H9 (cell line): ENCODE results near the gene UNC79. TPM values are rescaled to one million over a fixed set of nuclear protein-coding genes. Genes with fewer than 3 reads are reported as not detected.
A peak's percentile ranks its signal among the peaks of the same experiment; 100 is the strongest.

Experiments used
- DNase-seq: peaks from one replicate; pipeline ENCODE4 v3.0.0-alpha.2; 2017
- H2AFZ ChIP-seq: one replicate; pipeline ENCODE4 v1.6.1; 2013; ENCODE audit warnings: mild to moderate bottlenecking, low read length, control low read depth, moderate library complexity
- H2AK5ac ChIP-seq: 2 replicates; pipeline ENCODE4 v1.6.1; 2013; ENCODE audit warnings: low read length, control low read depth, mixed read lengths; ENCODE audit not compliant: insufficient read length
- H2BK120ac ChIP-seq: one replicate; pipeline ENCODE4 v1.6.1; 2013; ENCODE audit warnings: low read depth, mild to moderate bottlenecking, low read length, control low read depth, inconsistent platforms; ENCODE audit not compliant: poor library complexity, severe bottlenecking
- H2BK12ac ChIP-seq: 2 replicates; pipeline ENCODE4 v1.6.1; 2013; ENCODE audit warnings: low read length, control low read depth, mixed read lengths, low read depth; ENCODE audit not compliant: insufficient read length
- H2BK15ac ChIP-seq: 2 replicates; pipeline ENCODE4 v1.6.1; 2013; ENCODE audit warnings: low read depth, low read length, control low read depth
- H2BK20ac ChIP-seq: one replicate; pipeline ENCODE4 v1.6.1; 2013; ENCODE audit warnings: low read depth, mild to moderate bottlenecking, low read length, control low read depth, inconsistent platforms; ENCODE audit not compliant: poor library complexity, severe bottlenecking
- H2BK5ac ChIP-seq: 2 replicates; pipeline ENCODE4 v1.6.1; 2013; ENCODE audit warnings: low read length, control low read depth, mixed read lengths; ENCODE audit not compliant: insufficient read length
- H3K14ac ChIP-seq: 2 replicates; pipeline ENCODE4 v1.6.1; 2013; ENCODE audit warnings: low read length, control low read depth; ENCODE audit not compliant: insufficient read depth
- H3K18ac ChIP-seq: 2 replicates; pipeline ENCODE4 v1.6.1; 2013; ENCODE audit warnings: low read depth, mild to moderate bottlenecking, mixed read lengths, low read length, control low read depth; ENCODE audit not compliant: insufficient read length
- H3K23ac ChIP-seq: 2 replicates; pipeline ENCODE4 v1.6.1; 2013; ENCODE audit warnings: low read length, control low read depth, mixed read lengths, low read depth; ENCODE audit not compliant: insufficient read length
- H3K23me2 ChIP-seq: 2 replicates; pipeline ENCODE4 v1.6.1; 2013; ENCODE audit warnings: low read depth, mild to moderate bottlenecking, mixed read lengths, low read length, control low read depth; ENCODE audit not compliant: insufficient read length, poor library complexity, severe bottlenecking
- H3K27ac ChIP-seq: 2 replicates; pipeline ENCODE4 v1.5.1; 2013; ENCODE audit warnings: low read length, control low read depth, mixed read lengths, low read depth; ENCODE audit not compliant: insufficient read length
- H3K27me3 ChIP-seq: 2 replicates; pipeline ENCODE4 v1.6.1; 2013; ENCODE audit warnings: low read length, control low read depth, inconsistent platforms; ENCODE audit not compliant: insufficient read depth
- H3K4ac ChIP-seq: 2 replicates; pipeline ENCODE4 v1.6.1; 2013; ENCODE audit warnings: low read depth, mild to moderate bottlenecking, control low read depth, inconsistent platforms, low read length, moderate library complexity
- H3K4me1 ChIP-seq: 2 replicates; pipeline ENCODE4 v1.6.1; 2013; ENCODE audit warnings: low read length, control low read depth, inconsistent platforms; ENCODE audit not compliant: insufficient read depth
- H3K4me2 ChIP-seq: 2 replicates; pipeline ENCODE4 v1.6.1; 2013; ENCODE audit warnings: low read length, control low read depth, mixed read lengths; ENCODE audit not compliant: insufficient read length, insufficient read depth
- H3K56ac ChIP-seq: 2 replicates; pipeline ENCODE4 v1.6.1; 2013; ENCODE audit warnings: low read depth, mild to moderate bottlenecking, mixed read lengths, low read length, control low read depth; ENCODE audit not compliant: insufficient read length
- H3K79me1 ChIP-seq: 2 replicates; pipeline ENCODE4 v1.6.1; 2013; ENCODE audit warnings: low read depth, mild to moderate bottlenecking, moderate library complexity, low read length, control low read depth, inconsistent platforms; ENCODE audit not compliant: insufficient read depth, poor library complexity, severe bottlenecking
- H3K79me2 ChIP-seq: 2 replicates; pipeline ENCODE4 v1.6.1; 2013; ENCODE audit warnings: low read length, control low read depth, inconsistent platforms; ENCODE audit not compliant: insufficient read depth
- H3K9ac ChIP-seq: 2 replicates; pipeline ENCODE4 v1.6.1; 2013; ENCODE audit warnings: low read length, control low read depth, mixed read lengths; ENCODE audit not compliant: insufficient read length; ENCODE audit errors: extremely low read depth
- H3K9me3 ChIP-seq: one replicate; pipeline ENCODE4 v1.6.1; 2013; ENCODE audit warnings: low read depth, low read length, inconsistent platforms; ENCODE audit not compliant: control insufficient read depth
- H3T11ph ChIP-seq: one replicate; pipeline ENCODE4 v1.6.1; 2013; ENCODE audit warnings: mild to moderate bottlenecking, low read length, control low read depth, inconsistent platforms
- H4K20me1 ChIP-seq: one replicate; pipeline ENCODE4 v1.6.1; 2013; ENCODE audit not compliant: control insufficient read depth, insufficient read length, insufficient read depth
- H4K5ac ChIP-seq: 2 replicates; pipeline ENCODE4 v1.6.1; 2013; ENCODE audit warnings: low read depth, mild to moderate bottlenecking, mixed read lengths, low read length, control low read depth; ENCODE audit not compliant: insufficient read length
- H4K8ac ChIP-seq: replicated peaks from 2 replicates; pipeline ENCODE4 v1.6.1; 2013; ENCODE audit warnings: low read length, control low read depth, mixed read lengths, low read depth; ENCODE audit not compliant: insufficient read length
- H4K91ac ChIP-seq: 2 replicates; pipeline ENCODE4 v1.6.1; 2013; ENCODE audit warnings: low read depth, mild to moderate bottlenecking, moderate library complexity, mixed read lengths, low read length, control low read depth; ENCODE audit not compliant: insufficient read length
- H3K27ac Mint-ChIP-seq, 3 experiments: 2 replicates in 2 of 3; 3 replicates in 1 of 3; pipeline ENCODE4 v1.8.0; 2020 to 2021; ENCODE audit warnings: mixed read lengths in 3 of 3, mild to moderate bottlenecking in 1 of 3, moderate library complexity in 1 of 3
- H3K27me3 Mint-ChIP-seq: 2 replicates; pipeline ENCODE4 v1.8.0; 2021; ENCODE audit warnings: low read depth, mild to moderate bottlenecking, moderate library complexity, mixed read lengths
- H3K36me3 Mint-ChIP-seq, 3 experiments: 2 replicates in 2 of 3; 3 replicates in 1 of 3; pipeline ENCODE4 v1.8.0; 2020 to 2021; ENCODE audit warnings: low read depth in 3 of 3, mixed read lengths in 3 of 3; ENCODE audit not compliant: insufficient read depth in 1 of 3
- H3K4me1 Mint-ChIP-seq, 2 experiments: 2 replicates each; pipeline ENCODE4 v1.8.0; 2020; ENCODE audit warnings: mixed read lengths in 2 of 2
- H3K4me3 Mint-ChIP-seq, 2 experiments: 2 replicates in 1 of 2; 3 replicates in 1 of 2; pipeline ENCODE4 v1.8.0; 2020 to 2021; ENCODE audit warnings: mild to moderate bottlenecking in 2 of 2, mixed read lengths in 2 of 2, moderate library complexity in 1 of 2
- H3K9me3 Mint-ChIP-seq, 2 experiments: 2 replicates in 1 of 2; 3 replicates in 1 of 2; pipeline ENCODE4 v1.8.0; 2020; ENCODE audit warnings: mild to moderate bottlenecking in 2 of 2, mixed read lengths in 2 of 2, moderate library complexity in 1 of 2
- CTCF ChIP-seq: fragments of 200-600 bp; sonication (generic); conservative IDR thresholded peaks from 3 replicates; pipeline ENCODE4 v1.8.0; 2021; ENCODE audit warnings: antibody characterized with exemption, mild to moderate bottlenecking
- WGBS: extraction: QIAGEN DNeasy Blood & Tissue Kit; methylation state at CpG from one replicate; pipeline ENCODE4 v1.1.7; 2013; ENCODE audit warnings: missing lambda C conversion rate, low lambda C conversion rate, mixed read lengths; ENCODE audit not compliant: insufficient read length; ENCODE audit errors: extremely low coverage; 5-methylcytosine and 5-hydroxymethylcytosine counted together
- total RNA-seq: library from RNA; stranded (reverse); gene quantifications from 2 replicates; pipeline ENCODE4 v1.2.1, GENCODE V29; 2021

The UNC79 gene
- total RNA-seq, 1 experiment from 2014 or later: 3.0 TPM

GRCh38 chr14:93566065-93566693 is 135.4 kb downstream of the UNC79 start:
- no peak overlapping the region for H2BK120ac ChIP-seq
- H3K79me2 ChIP-seq: no peaks in the 10 kb centered on the region
- no peak overlapping the region for H3K14ac ChIP-seq
- H3K9ac ChIP-seq: no peak overlapping the region
- no peak overlapping the region for H2BK5ac ChIP-seq
- H3K56ac ChIP-seq: no peak overlapping the region
- no peak overlapping the region for H3K23ac ChIP-seq
- no peak overlapping the region for H2BK15ac ChIP-seq
- no peak for DNase-seq
- H3K9me3 ChIP-seq: no peaks in the 10 kb centered on the region
- WGBS: no CpG with 5 or more reads among the region's 10 CpGs
- peaks cover 6 to 12% of the 10 kb centered on the region in 2 experiments; a peak in 4 of 5 replicates for H3K9me3 Mint-ChIP-seq
- H3K4ac ChIP-seq: no peak overlapping the region
- no peak; the same call in 2 of the 3 replicates for TF ChIP-seq CTCF
- H2AK5ac ChIP-seq: no peak overlapping the region
- H3K27ac ChIP-seq: no peak overlapping the region
- no peaks in the 10 kb centered on the region for H3K79me1 ChIP-seq
- H3T11ph ChIP-seq: no peak overlapping the region
- peak overlapping the region in 1 of 3 experiments; percentile 9; a peak in 2 of 7 replicates for H3K27ac Mint-ChIP-seq
- no peak overlapping the region for H2BK12ac ChIP-seq
- peaks cover 4 to 11% (median 4%) of the 10 kb centered on the region in 3 experiments; a peak in 5 of 7 replicates for H3K36me3 Mint-ChIP-seq
- no peak overlapping the region for H2AFZ ChIP-seq
- H3K23me2 ChIP-seq: no peaks in the 10 kb centered on the region
- H3K18ac ChIP-seq: no peak overlapping the region
- H4K8ac ChIP-seq: no peak overlapping the region
- no peak overlapping the region for H3K4me3 Mint-ChIP-seq
- H3K4me2 ChIP-seq: no peak overlapping the region
- H3K27me3 ChIP-seq: no peaks in the 10 kb centered on the region
- H2BK20ac ChIP-seq: no peak overlapping the region
- H4K20me1 ChIP-seq: no peaks in the 10 kb centered on the region
- H3K4me1 ChIP-seq: no peaks in the 10 kb centered on the region; the same call in 1 of the 2 replicates
- no peak overlapping the region for H4K5ac ChIP-seq
- H3K4me1 Mint-ChIP-seq: peaks cover 14 to 26% of the 10 kb centered on the region in 2 experiments
- H4K91ac ChIP-seq: no peak overlapping the region
- H3K27me3 Mint-ChIP-seq: no peaks in the 10 kb centered on the region; the same call in 1 of the 2 replicates
